GM12801 (cell line): Measurements from ENCODE around the gene ZNF691.

Experiments used
- TF ChIP-seq, protein P1 (sequence below): IDR thresholded peaks from one replicate; pipeline ENCODE4 v1.5.1; 2011; ENCODE audit warnings: control low read depth; ENCODE audit not compliant: insufficient read length; ENCODE audit errors: extremely low read depth

ZNF691 gene

GRCh38 chr1:42846257-42847110 is at the start of gene ZNF691:
ZNF691 (plus strand) TSS chr1:42846613; CDS start chr1:42849659, 3,046 bp downstream.
- TF ChIP-seq, protein P1, sequence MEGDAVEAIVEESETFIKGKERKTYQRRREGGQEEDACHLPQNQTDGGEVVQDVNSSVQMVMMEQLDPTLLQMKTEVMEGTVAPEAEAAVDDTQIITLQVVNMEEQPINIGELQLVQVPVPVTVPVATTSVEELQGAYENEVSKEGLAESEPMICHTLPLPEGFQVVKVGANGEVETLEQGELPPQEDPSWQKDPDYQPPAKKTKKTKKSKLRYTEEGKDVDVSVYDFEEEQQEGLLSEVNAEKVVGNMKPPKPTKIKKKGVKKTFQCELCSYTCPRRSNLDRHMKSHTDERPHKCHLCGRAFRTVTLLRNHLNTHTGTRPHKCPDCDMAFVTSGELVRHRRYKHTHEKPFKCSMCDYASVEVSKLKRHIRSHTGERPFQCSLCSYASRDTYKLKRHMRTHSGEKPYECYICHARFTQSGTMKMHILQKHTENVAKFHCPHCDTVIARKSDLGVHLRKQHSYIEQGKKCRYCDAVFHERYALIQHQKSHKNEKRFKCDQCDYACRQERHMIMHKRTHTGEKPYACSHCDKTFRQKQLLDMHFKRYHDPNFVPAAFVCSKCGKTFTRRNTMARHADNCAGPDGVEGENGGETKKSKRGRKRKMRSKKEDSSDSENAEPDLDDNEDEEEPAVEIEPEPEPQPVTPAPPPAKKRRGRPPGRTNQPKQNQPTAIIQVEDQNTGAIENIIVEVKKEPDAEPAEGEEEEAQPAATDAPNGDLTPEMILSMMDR: no peak

GRCh38 chr1:42797414-42797813 is 49.0 kb upstream of the ZNF691 start:
- TF ChIP-seq, protein P1: no peak

DNA sequence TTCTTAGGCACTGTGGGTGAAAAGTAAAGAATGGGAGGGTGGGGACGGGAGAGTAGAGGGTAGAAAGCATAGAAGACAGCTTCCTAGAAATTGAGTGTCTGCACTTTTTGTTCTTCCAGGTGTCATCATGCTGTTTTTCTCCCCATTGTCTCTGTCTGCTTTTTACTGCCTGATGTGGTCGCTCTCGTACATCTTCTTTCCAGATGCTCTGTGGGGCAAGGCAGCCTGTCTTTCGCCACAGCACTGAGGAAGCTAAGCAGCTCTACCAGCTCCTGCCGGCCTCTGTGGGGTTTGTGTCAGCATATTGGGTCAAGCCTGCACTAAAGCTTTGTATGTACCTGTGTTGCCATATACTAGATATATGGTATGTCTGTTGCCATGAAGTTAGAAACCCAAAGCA is 48.4 kb upstream of the ZNF691 start:
- TF ChIP-seq, protein P1: no peak

DNA sequence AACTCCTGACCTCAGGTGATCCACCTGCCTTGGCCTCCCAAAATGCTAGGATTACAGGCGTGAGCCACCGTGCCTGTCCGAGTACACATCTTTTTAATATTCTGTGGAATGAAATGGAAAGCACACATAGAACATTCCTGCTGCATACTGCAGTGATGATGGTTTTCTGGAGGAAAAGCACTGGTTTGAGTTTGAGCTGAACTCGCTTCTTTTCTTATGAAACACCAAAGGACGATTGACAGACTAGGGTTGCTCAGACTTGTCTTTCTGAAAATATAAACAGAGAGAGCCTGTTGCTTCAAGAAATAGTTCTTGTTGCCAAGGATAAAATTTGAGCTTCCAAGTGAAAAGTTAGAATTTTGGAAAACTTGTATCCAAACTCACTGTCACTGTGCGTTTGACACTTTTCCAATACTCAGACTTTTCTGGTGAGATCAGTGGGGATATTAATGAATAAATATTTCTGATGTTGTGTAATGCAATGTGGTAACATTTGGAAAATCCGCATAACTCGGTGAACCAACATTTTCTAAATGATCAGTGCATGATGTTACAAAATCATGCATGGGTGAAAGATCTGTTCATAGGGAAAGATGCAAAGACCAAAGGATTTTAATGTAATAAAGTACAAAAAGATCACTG is 44.5 kb upstream of the ZNF691 start:
- TF ChIP-seq, protein P1: no peak

DNA sequence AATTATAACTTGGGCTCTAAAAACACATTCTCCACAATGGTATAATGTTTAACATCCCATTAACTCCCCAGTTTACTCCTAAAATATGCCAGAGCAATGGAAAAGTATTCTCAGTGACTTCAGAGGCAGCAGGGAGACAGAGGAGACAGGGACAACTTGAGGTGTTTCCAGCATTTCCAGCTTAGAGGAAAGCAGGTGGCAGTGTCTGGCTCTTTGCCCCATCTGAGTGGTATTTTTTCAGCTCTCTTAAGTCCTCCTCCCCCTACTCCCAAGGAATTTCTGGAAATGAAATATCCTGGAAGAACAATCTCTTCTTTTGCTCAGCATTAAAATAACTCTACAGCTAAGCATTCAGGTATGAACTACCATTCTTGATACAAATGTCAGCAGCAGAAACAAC is 40.2 kb upstream of the ZNF691 start:
- TF ChIP-seq, protein P1: no peak

- TF ChIP-seq, protein P1: no peak
Observed at GRCh38 chr1:42806593-42806992, 39.8 kb upstream of the ZNF691 start.

GRCh38 chr1:42807056-42807668 is 39.3 kb upstream of the ZNF691 start:
- TF ChIP-seq, protein P1: no peak
